BE2C (cell line): ENCODE measurements around the gene LRRC8C.

ENCODE experiments used
- DNase-seq: peaks from one replicate; pipeline ENCODE4 v3.0.0-alpha.2; 2020
- H3K27me3 ChIP-seq: fragments of 250-450 bp; sonication (Bioruptor Pico); 2 replicates; pipeline ENCODE4 v1.5.1; 2020; ENCODE audit warnings: mild to moderate bottlenecking
- H3K36me3 ChIP-seq: fragments of 250-450 bp; sonication (Bioruptor Pico); 2 replicates; pipeline ENCODE4 v1.5.1; 2020; ENCODE audit warnings: mild to moderate bottlenecking
- H3K4me1 ChIP-seq: fragments of 250-450 bp; sonication (Bioruptor Pico); 2 replicates; pipeline ENCODE4 v1.5.1; 2020
- H3K4me3 ChIP-seq: 2 replicates; pipeline ENCODE4 v1.5.1; 2011; ENCODE audit warnings: low read depth, low read length
- H3K9me3 ChIP-seq: fragments of 250-450 bp; sonication (Bioruptor Pico); 2 replicates; pipeline ENCODE4 v1.5.1; 2020
- TF ChIP-seq, protein P1 (sequence below): IDR thresholded peaks from 2 replicates; pipeline ENCODE4 v1.5.1; 2012; ENCODE audit warnings: mild to moderate bottlenecking, low read depth, low read length

The LRRC8C gene

DNA sequence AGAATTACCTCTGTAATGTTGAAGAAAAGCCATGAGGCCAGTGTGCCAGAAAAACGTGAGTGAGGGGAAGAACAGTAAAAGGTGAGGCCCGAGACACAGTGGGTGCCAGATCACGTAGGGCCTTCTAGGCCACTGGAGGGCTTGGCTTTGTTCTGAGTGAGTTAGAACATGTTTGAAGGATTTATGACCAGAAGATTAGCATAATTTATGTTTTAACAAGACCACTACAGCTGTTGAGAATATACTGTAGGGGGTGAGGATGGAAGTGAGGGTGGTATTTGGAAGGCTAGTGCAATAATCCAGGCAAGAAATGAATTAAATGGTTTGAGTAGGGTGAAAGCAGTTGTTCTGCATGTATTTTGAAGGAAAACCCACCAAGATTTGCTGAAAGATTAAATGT, 56.3 kb downstream of the LRRC8C start:
- no peaks in the 10 kb centered on the region for H3K27me3 ChIP-seq
- DNase-seq: no peak
- H3K4me1 ChIP-seq: no peaks in the 10 kb centered on the region; the same call in 1 of the 2 replicates
- TF ChIP-seq, protein P1, sequence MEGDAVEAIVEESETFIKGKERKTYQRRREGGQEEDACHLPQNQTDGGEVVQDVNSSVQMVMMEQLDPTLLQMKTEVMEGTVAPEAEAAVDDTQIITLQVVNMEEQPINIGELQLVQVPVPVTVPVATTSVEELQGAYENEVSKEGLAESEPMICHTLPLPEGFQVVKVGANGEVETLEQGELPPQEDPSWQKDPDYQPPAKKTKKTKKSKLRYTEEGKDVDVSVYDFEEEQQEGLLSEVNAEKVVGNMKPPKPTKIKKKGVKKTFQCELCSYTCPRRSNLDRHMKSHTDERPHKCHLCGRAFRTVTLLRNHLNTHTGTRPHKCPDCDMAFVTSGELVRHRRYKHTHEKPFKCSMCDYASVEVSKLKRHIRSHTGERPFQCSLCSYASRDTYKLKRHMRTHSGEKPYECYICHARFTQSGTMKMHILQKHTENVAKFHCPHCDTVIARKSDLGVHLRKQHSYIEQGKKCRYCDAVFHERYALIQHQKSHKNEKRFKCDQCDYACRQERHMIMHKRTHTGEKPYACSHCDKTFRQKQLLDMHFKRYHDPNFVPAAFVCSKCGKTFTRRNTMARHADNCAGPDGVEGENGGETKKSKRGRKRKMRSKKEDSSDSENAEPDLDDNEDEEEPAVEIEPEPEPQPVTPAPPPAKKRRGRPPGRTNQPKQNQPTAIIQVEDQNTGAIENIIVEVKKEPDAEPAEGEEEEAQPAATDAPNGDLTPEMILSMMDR: no peak
- no peak overlapping the region for H3K4me3 ChIP-seq
- H3K36me3 ChIP-seq: no peaks in the 10 kb centered on the region
- H3K9me3 ChIP-seq: no peaks in the 10 kb centered on the region

DNA sequence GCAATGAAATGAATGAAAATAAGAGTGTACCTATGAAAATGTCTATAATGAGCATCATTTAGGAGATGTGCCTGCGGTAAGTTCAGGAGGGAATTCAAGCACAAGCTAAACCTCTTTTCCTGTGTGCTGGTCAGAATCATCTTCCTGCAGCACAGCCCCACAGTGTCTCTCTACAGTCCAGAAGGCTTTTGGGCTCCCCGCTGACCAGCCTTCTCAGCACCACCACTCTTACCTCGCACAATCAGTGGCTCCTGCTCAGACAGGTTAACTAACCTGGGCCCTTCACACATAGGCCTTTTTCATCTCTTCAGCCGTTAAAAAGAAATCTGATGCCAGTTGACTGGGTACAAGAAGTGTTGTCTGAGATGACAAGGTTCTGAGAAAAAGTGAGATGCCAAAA, 57.7 kb downstream of the LRRC8C start:
- Histone ChIP-seq H3K4me1 (no peaks in the 10 kb centered on the region; the same call in 1 of the 2 replicates), H3K4me3 (no peak overlapping the region), H3K36me3 (no peaks in the 10 kb centered on the region), H3K27me3 (no peaks in the 10 kb centered on the region), H3K9me3 (no peaks in the 10 kb centered on the region)
- TF ChIP-seq, protein P1: no peak
- DNase-seq: no peak

DNA sequence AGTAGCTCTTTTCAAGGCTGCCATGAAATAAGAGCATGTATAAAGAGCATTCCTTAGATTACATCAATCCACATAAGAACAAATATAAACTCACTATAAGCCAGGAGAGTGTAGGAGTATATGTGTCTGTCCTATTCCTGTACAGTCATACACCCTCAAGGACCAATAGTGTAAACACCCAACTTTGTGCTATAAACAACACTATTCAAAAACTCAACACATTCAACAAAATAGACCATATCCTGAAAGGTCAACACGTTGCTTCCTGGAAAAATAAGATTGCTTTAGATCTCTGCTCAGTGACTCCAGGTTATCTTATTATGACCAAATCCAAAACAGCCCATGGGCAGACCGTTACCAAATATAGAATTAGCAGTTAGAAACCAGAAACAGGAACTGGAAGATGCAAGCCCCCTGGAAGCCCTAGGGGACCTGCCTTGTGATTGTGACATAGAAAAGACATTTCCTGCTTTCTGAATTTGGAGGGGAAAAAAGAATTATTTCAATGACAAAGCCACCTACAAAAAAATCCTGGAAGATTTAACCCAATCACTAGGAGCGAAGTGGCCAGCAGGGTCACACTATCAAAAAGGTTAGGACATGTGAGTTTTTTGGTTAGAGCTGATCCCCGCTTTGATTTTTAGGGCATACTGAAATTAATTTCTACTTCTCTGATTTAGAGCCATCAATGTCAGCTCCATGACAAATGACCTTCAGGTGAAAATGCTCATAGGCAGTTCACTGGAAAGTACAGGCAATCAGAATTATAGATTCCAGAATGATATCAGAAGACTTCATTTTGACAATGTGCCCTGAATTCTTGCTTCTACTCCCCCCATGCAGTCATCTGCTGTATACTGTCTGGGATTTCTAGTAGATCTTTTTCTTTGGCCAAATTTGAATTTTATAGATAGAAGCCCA, 59.9 kb downstream of the LRRC8C start:
- Histone ChIP-seq H3K4me1 (no peaks in the 10 kb centered on the region; the same call in 1 of the 2 replicates), H3K36me3 (no peaks in the 10 kb centered on the region), H3K27me3 (no peaks in the 10 kb centered on the region), H3K9me3 (no peaks in the 10 kb centered on the region), H3K4me3 (no peak overlapping the region)
- TF ChIP-seq, protein P1: no peak
- peak; percentile 16 for DNase-seq

DNA sequence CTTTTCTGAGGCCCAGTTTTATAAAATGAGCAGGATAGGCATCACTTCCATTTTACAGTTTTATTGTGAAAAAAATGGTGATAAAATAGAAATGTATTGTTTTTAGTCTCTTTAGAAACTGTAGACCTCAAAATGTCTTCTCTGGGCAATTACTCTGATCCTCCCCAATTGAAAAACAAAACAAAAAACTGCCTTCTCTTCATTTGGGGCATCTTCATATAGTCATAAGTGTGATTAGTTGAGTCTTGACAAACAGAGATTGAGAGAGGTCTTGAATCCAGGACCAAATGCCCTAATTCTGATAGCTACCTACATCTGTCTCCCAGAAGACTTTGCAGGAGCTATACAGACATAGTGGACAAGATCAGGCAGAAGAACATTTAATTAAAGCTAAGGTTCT, 62.9 kb downstream of the LRRC8C start:
- TF ChIP-seq, protein P1: no peak
- no peak for DNase-seq
- Histone ChIP-seq H3K9me3 (no peaks in the 10 kb centered on the region), H3K4me1 (peaks cover 4% of the 10 kb centered on the region; the same call in 1 of the 2 replicates), H3K4me3 (no peak overlapping the region), H3K36me3 (no peaks in the 10 kb centered on the region), H3K27me3 (no peaks in the 10 kb centered on the region)

DNA sequence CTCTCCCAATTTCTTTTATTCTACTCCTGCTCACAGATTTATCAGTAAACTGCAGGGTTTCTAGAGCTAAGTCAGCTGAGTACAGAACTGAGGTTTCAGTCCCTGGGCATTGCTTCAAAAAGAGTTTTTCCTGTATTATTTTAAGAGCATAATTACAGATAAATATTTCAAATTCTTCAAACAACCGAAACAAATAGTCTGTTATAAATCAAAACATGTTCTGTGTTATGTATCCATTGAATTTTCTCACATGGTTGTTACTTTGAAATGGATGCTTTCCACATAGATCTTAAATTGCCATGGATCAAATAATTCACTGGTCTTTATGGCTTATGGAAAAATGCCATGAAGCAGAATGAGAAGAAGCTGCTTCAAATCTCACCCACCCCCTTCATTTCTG, 64.5 kb downstream of the LRRC8C start:
- H3K9me3 ChIP-seq: no peaks in the 10 kb centered on the region
- H3K36me3 ChIP-seq: no peaks in the 10 kb centered on the region
- no peaks in the 10 kb centered on the region for H3K27me3 ChIP-seq
- H3K4me1 ChIP-seq: peaks cover 4% of the 10 kb centered on the region; the same call in 1 of the 2 replicates
- no peak for DNase-seq
- H3K4me3 ChIP-seq: no peak overlapping the region
- TF ChIP-seq, protein P1: no peak

DNA sequence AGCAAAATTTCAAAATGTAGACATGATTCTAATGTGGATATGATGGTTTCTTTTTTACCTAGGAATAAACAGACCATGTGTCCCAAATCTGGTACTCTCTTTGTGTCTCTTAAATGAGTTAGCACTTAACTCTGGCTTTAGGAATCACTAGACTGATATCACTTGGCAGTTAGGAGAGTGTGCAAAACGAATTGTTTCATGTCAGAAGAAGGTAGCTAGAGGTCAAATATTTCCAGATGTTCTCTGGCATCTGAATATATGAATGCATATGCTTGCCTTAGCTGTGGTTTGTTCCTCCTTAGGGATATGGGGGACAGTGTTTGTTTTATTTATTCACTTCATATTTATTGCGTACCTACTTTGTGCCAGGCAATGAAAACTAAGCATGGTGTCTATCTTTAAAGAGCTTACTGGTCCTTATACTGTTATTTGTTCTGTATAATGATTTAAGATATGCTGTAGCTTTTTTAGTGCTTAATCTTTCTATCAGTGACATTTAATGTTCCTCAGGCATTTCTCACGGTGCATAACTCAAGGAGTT, 65.2 kb downstream of the LRRC8C start:
- TF ChIP-seq, protein P1: no peak
- 0 out of 2 replicates have a peak, but pooled peaks cover 4% of the 10 kb centered on the region for H3K4me1 ChIP-seq
- no peak for DNase-seq

More for the DNA sequence above, 65.2 kb downstream of the LRRC8C start:
- Histone ChIP-seq H3K36me3 (no peaks in the 10 kb centered on the region), H3K27me3 (no peaks in the 10 kb centered on the region), H3K4me3 (no peak overlapping the region), H3K9me3 (no peaks in the 10 kb centered on the region)
